Stimulated activated CD8-positive, alpha-beta memory T cell treated with anti-CD3 and anti-CD28 coated beads, Interleukin-12 subunit alpha, Interleukin-12 subunit beta, amount 100 ng/mL, for 1 hour (primary cell): ENCODE data around the gene VDAC1.
A peak's percentile ranks its signal among the peaks of the same experiment; 100 is the strongest.
"Not testable (repeated sequence)": the region's sequence is repeated elsewhere in the genome, so short reads cannot be mapped to it uniquely, and the experiment has no call there.

Source experiments
- DNase-seq: peaks from one replicate; pipeline ENCODE4 v3.0.0-alpha.2; 2020; ENCODE audit warnings: low read depth

The VDAC1 gene

GRCh38 chr5:133941456-133942196, 63.1 kb downstream of the VDAC1 start:
- no peak for DNase-seq

- DNase-seq, result no peak
Measured at GRCh38 chr5:133939668-133940067, 65.1 kb downstream of the VDAC1 start.

GRCh38 chr5:133938929-133939328, 65.8 kb downstream of the VDAC1 start:
- DNase-seq, result no peak

DNA sequence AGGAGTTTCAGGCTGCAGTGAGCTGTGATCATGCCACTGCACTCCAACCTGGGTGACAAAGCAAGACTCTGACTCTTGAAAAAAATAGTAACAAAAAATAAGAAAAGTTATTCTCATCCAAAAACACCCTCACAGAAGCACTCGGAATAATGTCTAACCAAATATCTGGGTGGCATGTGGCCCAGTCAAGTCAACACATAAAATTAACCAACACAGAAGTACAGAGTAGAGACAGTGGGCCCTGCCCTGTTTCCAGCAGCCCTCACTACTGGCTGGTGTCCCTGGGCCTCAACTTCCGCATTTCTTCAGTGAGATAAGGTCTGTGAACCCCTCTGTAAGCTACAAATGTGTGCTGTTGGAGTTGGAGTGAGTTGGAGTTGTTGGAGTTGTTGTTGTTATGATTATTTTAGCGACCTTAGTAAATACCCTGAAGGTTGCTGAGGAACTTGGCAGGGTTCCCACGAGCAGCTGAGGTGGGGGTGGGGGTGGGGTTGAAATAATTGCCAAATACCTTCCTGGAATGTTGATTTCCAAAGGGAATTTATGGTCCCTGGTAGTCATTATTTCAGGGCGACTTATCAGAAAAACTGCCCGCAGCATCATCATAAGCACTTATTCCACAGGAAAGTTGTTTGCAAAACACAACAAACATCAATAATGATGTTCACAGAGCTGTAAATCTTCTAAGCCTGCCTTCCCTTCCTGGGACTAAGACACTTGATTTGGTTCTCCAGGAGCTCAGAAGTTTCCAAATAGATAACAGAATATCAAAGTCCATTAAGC, 66.5 kb downstream of the VDAC1 start:
- no peak for DNase-seq

DNA sequence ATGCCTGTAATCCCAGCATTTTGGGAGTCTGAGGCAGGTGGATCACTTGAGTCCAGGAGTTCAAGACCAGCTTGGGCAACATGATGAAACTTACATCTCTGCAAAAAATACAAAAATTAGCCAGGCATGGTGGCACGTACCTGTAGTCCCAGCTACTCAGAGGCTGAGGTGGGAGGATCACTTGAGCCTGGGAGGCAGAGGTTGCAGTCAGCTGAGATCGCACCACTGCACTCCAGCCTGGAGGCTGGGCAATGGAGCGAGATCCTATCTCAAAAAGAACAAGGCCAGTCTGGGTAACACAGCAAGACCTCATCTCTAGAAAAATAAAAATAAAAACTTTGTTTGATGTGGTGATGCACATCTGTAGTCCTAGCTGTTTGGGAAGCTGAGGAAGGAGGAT, 67.1 kb downstream of the VDAC1 start:
- DNase-seq, result not testable (repeated sequence)

GRCh38 chr5:133936651-133937015, 68.1 kb downstream of the VDAC1 start:
- DNase-seq, result no peak

GRCh38 chr5:133935991-133936650, 68.7 kb downstream of the VDAC1 start:
- not testable (repeated sequence) for DNase-seq

- DNase-seq, result no peak
Measured at GRCh38 chr5:133935667-133935940, 69.2 kb downstream of the VDAC1 start.

DNA sequence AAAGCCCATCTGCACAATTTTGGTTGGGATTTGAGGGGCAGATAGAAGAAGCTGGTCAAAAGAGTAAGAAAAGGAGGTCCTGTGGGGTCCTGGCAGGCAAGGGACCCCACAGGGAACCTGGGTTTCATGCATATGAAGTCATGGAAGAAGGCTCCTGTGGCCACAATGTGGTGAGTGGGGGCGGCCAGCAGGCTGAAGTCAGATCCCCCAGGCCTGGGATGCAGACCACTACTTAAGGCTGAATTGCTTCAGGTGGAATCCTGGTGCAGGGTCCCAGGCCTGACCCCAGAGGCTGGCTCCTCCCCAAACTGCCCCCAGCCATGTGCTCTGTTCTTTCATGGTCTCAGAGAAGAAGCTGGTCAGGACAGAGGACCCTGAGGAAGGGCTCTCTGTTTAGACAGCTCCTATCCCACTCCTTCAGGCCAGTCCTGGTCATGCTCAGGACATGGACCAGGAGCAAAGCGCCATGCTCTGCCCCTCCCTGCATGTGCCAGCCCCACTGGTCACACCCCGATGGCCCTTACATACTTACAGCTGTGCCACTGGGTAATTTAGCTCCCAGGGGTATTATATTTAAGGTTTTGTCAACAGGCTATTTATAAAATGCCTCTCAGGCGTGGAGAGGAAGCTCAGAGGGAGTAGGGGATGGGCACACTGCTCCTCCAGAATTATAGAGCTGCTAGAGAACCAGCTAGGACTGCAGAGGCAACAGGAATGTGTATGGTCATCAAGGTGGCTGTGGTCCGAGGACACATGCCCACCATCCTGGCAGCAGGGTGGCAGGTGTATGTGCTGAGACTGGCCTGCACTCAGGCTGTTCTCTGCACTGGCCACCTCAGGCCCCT, 69.7 kb downstream of the VDAC1 start:
- no peak for DNase-seq

DNA sequence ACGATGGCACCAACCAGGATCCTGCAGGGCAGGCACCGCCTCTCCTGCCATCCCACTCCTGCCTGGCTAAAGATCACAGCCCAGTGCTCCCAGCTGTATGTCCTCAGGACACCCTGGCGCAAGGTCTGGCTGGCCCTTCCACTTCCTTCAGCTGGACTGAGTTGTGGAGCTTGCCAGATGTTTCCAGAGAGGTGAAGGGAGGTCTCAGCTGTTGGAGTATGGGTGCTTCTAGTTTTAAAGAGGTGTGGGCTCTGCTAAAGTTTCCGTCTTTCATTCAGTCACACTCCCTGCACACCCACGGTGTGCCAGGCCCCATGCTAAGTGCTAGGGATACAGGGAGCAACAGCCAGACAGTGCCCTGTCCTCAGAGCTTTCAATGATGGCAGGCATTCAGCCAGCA, 70.5 kb downstream of the VDAC1 start:
- DNase-seq, result no peak

DNA sequence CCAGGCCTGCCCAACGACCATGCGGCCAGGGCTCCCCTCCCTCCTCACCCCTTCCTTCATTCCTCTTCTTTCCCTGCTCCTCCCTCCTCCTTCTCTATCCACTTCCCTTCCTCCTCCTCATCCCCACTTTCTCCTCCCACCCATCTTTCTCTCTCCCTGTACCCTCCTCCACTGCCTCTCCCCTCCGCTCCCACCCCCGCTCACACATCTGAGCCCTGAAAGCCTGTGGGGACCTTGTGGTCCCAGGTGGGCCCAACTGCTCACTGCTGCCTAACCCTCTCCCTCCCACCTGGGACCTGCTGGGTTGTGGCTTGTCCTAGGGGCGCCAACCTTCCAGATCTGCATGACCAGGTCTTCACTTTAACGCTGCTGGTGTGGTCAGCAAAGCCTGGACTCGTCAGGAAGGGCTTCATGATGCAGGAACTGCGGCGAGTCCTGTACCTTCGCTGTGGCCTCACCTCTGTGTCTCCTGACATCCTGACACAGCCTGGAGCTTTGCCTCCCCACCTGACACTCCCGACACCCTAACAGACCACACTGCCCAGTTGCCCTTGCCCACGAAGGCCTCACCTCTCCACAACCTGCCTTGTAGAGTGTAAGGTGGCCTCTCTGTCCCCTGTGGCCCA, 71.0 kb downstream of the VDAC1 start:
- DNase-seq, result no peak

DNA sequence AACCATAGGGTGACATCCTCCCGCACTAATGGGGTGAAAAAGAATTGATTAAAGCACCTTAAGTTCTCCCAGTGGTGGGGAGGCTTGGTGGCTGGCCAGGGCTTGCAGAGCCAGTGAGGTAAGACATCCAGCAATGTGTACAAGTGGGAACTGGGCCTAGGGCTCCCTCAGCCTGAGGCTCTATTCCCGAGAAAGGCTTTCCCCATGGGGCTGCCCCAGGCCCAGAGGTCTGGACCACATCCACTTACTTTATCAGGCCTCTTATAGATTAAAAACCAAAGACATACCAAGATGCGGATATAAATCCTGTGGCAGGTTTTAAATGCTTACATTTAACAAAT, 71.6 kb downstream of the VDAC1 start:
- no peak for DNase-seq

DNA sequence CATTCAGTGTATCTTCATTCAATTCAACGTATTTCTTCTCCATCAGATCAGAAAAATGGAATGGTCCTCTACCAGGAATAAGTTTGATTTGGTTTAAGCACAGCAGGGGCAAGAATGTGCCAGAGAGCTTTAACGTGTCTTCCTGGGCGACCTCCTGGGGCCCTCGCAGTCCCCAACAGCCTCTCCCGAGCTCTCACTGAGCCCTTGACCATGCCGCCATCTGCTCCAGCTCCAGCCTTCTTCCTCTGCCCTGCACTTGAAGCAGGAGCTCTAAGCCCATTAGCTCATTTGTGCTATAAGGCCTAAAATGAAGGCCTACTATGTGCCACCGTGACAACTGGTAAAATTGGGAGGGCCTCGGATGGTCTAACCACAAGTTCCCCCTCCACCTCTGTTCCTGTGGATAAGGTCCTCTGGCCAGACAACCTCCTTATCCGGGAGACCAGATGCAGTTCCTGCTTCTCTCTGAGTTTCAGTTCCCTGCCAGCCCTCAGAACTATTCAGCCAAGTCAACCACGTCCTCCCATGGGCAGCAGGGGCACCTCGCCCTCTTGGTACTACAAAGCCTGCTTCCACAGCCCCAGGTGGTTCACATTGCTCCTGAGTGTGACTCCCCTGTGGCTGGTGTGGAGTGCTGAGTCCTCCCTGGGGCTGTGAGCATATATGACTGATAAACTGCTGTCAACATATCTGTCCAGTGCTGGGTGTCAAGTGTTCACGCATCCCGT, 72.2 kb downstream of the VDAC1 start:
- no peak for DNase-seq

- no peak for DNase-seq
Measured at GRCh38 chr5:133931546-133931945, 73.2 kb downstream of the VDAC1 start.

- no peak for DNase-seq
Measured at GRCh38 chr5:133930813-133931090, 74.0 kb downstream of the VDAC1 start.

DNA sequence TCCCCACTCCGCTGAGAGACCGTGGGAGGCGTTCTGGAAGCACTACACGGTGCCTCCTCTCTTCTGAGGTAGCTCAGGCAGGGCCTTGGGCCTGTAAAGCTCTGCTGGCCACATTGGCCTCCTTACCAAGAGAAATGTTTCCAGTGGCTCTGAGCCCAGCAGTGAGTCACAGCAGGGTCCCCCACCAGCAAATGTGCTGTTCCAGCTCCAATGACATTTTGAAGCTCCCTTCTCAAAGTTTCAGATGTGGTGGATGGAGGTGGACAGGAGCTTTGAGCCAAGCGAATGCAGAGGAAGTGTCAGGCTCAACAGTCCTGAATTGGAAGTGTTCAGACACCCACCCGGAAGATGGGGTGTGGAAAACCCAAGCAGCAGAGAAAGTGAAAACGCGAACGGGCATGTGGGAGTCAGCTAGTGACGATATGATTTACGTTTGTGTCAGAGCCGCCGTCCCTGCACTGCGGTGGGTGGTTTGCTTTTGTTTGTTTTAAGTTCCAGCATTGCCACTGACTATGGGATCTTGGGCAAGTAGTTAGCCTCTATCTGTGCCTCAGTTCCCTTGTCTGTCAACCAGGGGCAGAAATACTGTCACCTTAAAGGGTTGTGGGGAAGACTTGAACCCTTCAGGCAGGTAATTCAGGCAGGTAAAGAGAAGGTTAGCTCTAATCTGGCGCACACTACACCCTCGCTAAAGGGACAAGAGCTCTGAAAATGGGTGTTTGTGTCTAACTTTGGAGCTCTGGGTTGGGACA, 74.5 kb downstream of the VDAC1 start:
- peak; percentile 30 for DNase-seq

DNA sequence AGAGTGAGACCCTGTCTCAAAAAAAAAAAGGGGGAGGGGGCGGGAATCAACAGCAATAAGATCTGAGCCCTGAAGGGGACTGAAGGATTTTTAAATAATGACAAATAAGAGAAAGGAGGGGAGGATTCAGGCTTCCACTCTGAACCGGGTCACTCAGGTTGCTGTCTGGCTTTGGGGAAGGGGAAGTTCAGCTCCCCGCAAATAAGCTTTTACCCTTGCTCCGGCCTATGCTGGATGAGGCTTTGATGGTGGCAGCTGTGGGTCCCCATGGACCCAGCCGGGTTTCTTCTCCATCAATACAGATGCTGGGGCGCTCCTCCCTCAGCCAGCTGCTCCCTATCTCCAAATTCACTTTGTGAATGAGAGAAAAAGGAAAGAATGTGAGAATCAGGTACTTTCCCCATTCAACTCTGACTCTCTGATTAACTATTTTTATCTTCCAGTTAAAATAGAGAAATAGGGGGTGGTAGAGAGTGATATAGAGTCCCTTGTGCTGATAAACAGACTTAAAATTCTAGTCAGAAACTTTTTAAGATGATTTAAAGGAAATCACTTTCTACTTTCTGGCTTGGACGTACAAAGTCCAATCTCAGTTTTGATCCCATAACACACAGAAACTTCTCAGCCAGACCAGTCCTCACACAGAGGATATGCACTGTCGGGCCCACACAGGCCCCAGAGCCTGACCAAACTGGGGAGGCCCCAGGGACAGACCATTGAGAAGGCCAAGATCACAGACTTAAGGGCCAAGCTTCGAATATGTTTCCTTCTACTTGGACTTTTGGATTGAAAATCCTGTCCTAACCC, 76.0 kb downstream of the VDAC1 start:
- no peak for DNase-seq

DNA sequence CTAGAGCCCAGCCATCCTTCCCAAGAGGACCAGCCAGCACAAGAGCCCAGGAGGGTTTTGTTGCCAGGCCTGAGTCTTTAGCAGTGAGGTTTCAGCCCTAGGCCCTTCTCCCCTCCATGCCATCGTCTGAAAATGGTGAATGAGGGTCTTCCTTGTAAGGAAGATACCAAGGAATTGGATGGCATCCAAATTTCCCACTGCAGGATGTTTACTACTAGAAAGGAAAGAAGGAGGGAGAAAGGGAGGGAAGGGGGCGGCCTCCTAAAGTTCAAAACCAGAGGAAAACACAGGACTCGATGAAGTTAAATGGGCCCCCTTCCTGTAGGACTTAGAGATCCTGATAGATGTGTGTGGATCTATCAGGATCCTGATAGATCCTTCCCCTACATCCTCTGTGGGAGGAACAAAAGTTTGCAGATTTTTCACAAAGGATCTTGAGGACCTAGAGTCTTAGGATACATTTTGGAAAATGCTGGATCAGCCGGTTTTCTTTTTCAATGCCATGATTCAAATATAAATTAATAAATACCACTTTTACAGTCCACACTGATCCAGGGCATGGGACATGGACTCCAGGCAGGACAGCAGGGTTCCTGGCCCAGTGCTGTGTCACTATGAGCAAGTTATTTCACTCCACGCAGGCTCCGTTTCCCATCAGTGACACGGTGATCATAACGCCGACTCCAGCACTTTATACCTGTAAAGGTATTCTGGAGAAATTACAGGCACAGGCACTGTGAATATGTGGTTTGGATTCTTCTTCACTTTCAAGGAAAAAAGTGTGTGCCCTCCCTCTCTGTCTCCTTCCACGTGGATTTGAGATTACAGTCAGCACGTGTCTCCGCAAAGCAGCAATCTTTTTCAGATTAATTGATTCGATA, 77.2 kb downstream of the VDAC1 start:
- no peak for DNase-seq
